HepG2 (cell line): ENCODE results near the gene PUM1. TPM values are rescaled to one million over a fixed set of nuclear protein-coding genes. Genes with fewer than 3 reads are reported as not detected.

Experiments
- CREM ChIP-seq, 2 experiments: sonication (generic) in 1 of 2; formaldehyde crosslinking in 1 of 2; IDR thresholded peaks; 2 replicates each; pipeline versions ENCODE4 v1.4.0 to v1.6.1; 2016 to 2020; ENCODE audit warnings: antibody characterized with exemption in 1 of 2, mild to moderate bottlenecking in 1 of 2, missing genetic modification reagents in 1 of 2
- HDAC1 ChIP-seq: sonication (generic); formaldehyde crosslinking; IDR thresholded peaks from 2 replicates; pipeline ENCODE4 v1.5.1; 2020; ENCODE audit warnings: mild to moderate bottlenecking, missing genetic modification reagents
- MATR3 ChIP-seq: sonication (generic); formaldehyde crosslinking; IDR thresholded peaks from 2 replicates; pipeline ENCODE4 v1.4.0; 2020; ENCODE audit warnings: missing genetic modification reagents
- ZBTB7A ChIP-seq: sonication (generic); formaldehyde crosslinking; IDR thresholded peaks from 2 replicates; pipeline ENCODE4 v1.8.0; 2022; ENCODE audit warnings: mild to moderate bottlenecking, missing genetic modification reagents
- polyA plus RNA-seq, 8 experiments: library from polyadenylated mRNA; depleted of rRNA in 3 of 8; stranded (reverse) in 7 of 8; unstranded in 1 of 8; fragments of >200 nt; fragmentation: Illumina TruSeq in 4 of 8; extraction: Trizol in 4 of 8; gene quantifications; 2 replicates each; pipeline versions ENCODE4 v1.2.1 to v1.2.3, GENCODE V29; 2011 to 2016; ENCODE audit warnings: low read depth in 4 of 8, missing spikeins in 1 of 8, mixed read lengths in 1 of 8; ENCODE audit not compliant: insufficient read depth in 1 of 8
- total RNA-seq, 5 experiments: library from RNA; depleted of rRNA; stranded (reverse); fragments of >200 nt; fragmentation: Illumina TruSeq; extraction: Trizol; gene quantifications; 2 replicates each; pipeline ENCODE4 v1.2.3, GENCODE V29; 2016; ENCODE audit warnings: low read depth in 1 of 5
- TF ChIP-seq, protein P1 (sequence below): sonication (generic); formaldehyde crosslinking; IDR thresholded peaks from 2 replicates; pipeline ENCODE4 v1.8.0; 2022; ENCODE audit warnings: low read depth, missing genetic modification reagents
- TF ChIP-seq, protein P2 (sequence below): sonication (generic); formaldehyde crosslinking; IDR thresholded peaks from 2 replicates; pipeline ENCODE4 v1.4.0; 2020; ENCODE audit warnings: missing genetic modification reagents
- TF ChIP-seq, protein P3 (sequence below): sonication (generic); formaldehyde crosslinking; IDR thresholded peaks from 2 replicates; pipeline ENCODE4 v1.5.1; 2020; ENCODE audit warnings: missing genetic modification reagents, mild to moderate bottlenecking, borderline replicate concordance
- TF ChIP-seq, protein P4 (sequence below): sonication (generic); IDR thresholded peaks from 2 replicates; pipeline ENCODE4 v1.6.1; 2016; ENCODE audit warnings: low read depth, borderline replicate concordance
- TF ChIP-seq, protein P5 (sequence below): sonication (generic); formaldehyde crosslinking; IDR thresholded peaks from 2 replicates; pipeline ENCODE4 v1.9.0; 2021; ENCODE audit warnings: missing genetic modification reagents, mild to moderate bottlenecking, borderline replicate concordance
- TF ChIP-seq, protein P6 (sequence below): sonication (generic); formaldehyde crosslinking; IDR thresholded peaks from 2 replicates; pipeline ENCODE4 v1.4.0; 2020; ENCODE audit warnings: mild to moderate bottlenecking, missing genetic modification reagents
- TF ChIP-seq, protein P7 (sequence below): sonication (generic); formaldehyde crosslinking; IDR thresholded peaks from 2 replicates; pipeline ENCODE4 v1.4.0; 2020; ENCODE audit warnings: mild to moderate bottlenecking, missing genetic modification reagents
- TF ChIP-seq, protein P8 (sequence below): sonication (generic); formaldehyde crosslinking; IDR thresholded peaks from 2 replicates; pipeline ENCODE4 v1.4.0; 2020; ENCODE audit warnings: missing genetic modification reagents, borderline replicate concordance

Gene PUM1
- total and polyA plus RNA-seq, 2 of the 13 experiments (the other 11 are each of a cell fraction or from before 2014, with no cell fraction given) = 64.7 to 91.0 TPM

DNA sequence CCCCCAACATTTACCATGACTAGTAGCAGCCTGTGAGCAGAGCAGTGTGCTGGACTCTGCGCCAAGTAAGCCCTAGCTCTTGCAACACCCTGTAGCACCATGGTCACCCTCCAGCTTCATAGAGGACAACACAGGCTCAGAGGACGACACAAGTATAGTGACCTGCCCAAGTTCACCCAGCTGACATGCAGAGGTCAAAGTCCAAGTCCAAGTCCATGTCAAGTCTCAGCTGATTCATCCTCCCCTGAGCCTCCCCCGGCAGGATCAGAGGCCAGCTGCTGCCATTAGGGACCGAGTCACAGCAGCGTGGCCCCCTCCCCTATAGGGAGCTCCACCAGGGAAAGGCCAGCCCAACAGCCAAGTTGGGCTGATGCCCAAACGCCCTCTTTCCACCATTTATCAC is 172.8 kb downstream of the PUM1 start (continued):
- TF ChIP-seq, protein P1, sequence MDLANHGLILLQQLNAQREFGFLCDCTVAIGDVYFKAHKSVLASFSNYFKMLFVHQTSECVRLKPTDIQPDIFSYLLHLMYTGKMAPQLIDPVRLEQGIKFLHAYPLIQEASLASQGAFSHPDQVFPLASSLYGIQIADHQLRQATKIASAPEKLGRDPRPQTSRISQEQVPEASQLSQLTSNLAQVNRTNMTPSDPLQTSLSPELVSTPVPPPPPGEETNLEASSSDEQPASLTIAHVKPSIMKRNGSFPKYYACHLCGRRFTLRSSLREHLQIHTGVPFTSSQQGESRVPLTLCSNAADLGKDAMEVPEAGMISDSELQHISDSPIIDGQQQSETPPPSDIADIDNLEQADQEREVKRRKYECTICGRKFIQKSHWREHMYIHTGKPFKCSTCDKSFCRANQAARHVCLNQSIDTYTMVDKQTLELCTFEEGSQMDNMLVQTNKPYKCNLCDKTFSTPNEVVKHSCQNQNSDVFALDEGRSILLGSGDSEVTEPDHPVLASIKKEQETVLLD = no peak
- TF ChIP-seq MATR3 (no peak), HDAC1 (CRISPR knock-in tag) (0 out of 2 replicates have a peak, but pooled peaks have one; percentile 27), ZBTB7A (CRISPR knock-in tag) (no peak), CREM (IDR thresholded peaks at IDR 0.05) (no peak; the same call in 1 of the 2 replicates), CREM (CRISPR knock-in tag; IDR thresholded peaks at IDR 0.05) (no peak)
- TF ChIP-seq, protein P2, sequence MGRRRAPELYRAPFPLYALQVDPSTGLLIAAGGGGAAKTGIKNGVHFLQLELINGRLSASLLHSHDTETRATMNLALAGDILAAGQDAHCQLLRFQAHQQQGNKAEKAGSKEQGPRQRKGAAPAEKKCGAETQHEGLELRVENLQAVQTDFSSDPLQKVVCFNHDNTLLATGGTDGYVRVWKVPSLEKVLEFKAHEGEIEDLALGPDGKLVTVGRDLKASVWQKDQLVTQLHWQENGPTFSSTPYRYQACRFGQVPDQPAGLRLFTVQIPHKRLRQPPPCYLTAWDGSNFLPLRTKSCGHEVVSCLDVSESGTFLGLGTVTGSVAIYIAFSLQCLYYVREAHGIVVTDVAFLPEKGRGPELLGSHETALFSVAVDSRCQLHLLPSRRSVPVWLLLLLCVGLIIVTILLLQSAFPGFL (CRISPR knock-in tag) = no peak
- TF ChIP-seq, protein P3, sequence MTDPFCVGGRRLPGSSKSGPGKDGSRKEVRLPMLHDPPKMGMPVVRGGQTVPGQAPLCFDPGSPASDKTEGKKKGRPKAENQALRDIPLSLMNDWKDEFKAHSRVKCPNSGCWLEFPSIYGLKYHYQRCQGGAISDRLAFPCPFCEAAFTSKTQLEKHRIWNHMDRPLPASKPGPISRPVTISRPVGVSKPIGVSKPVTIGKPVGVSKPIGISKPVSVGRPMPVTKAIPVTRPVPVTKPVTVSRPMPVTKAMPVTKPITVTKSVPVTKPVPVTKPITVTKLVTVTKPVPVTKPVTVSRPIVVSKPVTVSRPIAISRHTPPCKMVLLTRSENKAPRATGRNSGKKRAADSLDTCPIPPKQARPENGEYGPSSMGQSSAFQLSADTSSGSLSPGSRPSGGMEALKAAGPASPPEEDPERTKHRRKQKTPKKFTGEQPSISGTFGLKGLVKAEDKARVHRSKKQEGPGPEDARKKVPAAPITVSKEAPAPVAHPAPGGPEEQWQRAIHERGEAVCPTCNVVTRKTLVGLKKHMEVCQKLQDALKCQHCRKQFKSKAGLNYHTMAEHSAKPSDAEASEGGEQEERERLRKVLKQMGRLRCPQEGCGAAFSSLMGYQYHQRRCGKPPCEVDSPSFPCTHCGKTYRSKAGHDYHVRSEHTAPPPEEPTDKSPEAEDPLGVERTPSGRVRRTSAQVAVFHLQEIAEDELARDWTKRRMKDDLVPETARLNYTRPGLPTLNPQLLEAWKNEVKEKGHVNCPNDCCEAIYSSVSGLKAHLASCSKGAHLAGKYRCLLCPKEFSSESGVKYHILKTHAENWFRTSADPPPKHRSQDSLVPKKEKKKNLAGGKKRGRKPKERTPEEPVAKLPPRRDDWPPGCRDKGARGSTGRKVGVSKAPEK = no peak
- TF ChIP-seq, protein P4, sequence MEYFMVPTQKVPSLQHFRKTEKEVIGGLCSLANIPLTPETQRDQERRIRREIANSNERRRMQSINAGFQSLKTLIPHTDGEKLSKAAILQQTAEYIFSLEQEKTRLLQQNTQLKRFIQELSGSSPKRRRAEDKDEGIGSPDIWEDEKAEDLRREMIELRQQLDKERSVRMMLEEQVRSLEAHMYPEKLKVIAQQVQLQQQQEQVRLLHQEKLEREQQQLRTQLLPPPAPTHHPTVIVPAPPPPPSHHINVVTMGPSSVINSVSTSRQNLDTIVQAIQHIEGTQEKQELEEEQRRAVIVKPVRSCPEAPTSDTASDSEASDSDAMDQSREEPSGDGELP = peak; percentile 96
- TF ChIP-seq, protein P5, sequence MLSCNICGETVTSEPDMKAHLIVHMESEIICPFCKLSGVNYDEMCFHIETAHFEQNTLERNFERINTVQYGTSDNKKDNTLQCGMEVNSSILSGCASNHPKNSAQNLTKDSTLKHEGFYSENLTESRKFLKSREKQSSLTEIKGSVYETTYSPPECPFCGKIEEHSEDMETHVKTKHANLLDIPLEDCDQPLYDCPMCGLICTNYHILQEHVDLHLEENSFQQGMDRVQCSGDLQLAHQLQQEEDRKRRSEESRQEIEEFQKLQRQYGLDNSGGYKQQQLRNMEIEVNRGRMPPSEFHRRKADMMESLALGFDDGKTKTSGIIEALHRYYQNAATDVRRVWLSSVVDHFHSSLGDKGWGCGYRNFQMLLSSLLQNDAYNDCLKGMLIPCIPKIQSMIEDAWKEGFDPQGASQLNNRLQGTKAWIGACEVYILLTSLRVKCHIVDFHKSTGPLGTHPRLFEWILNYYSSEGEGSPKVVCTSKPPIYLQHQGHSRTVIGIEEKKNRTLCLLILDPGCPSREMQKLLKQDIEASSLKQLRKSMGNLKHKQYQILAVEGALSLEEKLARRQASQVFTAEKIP = no peak
- TF ChIP-seq, protein P6, sequence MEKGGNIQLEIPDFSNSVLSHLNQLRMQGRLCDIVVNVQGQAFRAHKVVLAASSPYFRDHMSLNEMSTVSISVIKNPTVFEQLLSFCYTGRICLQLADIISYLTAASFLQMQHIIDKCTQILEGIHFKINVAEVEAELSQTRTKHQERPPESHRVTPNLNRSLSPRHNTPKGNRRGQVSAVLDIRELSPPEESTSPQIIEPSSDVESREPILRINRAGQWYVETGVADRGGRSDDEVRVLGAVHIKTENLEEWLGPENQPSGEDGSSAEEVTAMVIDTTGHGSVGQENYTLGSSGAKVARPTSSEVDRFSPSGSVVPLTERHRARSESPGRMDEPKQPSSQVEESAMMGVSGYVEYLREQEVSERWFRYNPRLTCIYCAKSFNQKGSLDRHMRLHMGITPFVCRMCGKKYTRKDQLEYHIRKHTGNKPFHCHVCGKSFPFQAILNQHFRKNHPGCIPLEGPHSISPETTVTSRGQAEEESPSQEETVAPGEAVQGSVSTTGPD (CRISPR knock-in tag) = no peak
- TF ChIP-seq, protein P7, sequence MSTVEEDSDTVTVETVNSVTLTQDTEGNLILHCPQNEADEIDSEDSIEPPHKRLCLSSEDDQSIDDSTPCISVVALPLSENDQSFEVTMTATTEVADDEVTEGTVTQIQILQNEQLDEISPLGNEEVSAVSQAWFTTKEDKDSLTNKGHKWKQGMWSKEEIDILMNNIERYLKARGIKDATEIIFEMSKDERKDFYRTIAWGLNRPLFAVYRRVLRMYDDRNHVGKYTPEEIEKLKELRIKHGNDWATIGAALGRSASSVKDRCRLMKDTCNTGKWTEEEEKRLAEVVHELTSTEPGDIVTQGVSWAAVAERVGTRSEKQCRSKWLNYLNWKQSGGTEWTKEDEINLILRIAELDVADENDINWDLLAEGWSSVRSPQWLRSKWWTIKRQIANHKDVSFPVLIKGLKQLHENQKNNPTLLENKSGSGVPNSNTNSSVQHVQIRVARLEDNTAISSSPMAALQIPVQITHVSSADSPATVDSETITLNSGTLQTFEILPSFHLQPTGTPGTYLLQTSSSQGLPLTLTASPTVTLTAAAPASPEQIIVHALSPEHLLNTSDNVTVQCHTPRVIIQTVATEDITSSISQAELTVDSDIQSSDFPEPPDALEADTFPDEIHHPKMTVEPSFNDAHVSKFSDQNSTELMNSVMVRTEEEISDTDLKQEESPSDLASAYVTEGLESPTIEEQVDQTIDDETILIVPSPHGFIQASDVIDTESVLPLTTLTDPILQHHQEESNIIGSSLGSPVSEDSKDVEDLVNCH (CRISPR knock-in tag) = no peak
- TF ChIP-seq, protein P8, sequence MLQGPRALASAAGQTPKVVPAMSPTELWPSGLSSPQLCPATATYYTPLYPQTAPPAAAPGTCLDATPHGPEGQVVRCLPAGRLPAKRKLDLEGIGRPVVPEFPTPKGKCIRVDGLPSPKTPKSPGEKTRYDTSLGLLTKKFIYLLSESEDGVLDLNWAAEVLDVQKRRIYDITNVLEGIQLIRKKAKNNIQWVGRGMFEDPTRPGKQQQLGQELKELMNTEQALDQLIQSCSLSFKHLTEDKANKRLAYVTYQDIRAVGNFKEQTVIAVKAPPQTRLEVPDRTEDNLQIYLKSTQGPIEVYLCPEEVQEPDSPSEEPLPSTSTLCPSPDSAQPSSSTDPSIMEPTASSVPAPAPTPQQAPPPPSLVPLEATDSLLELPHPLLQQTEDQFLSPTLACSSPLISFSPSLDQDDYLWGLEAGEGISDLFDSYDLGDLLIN (CRISPR knock-in tag) = no peak
